Fibroblast of the aortic adventitia (primary cell): ENCODE results near the gene CLECL1. TPM values are rescaled to one million over a fixed set of nuclear protein-coding genes. Genes with fewer than 3 reads are reported as not detected.
A peak's percentile ranks its signal among the peaks of the same experiment; 100 is the strongest.

Experiments
- DNase-seq: peaks from one replicate; pipeline ENCODE4 v3.0.0-alpha.2; 2010; ENCODE audit warnings: low read depth
- H3K4me3 ChIP-seq: 2 replicates; pipeline ENCODE4 v1.5.1; 2011; ENCODE audit warnings: low read depth, mild to moderate bottlenecking, control low read depth, low read length, moderate library complexity
- CTCF ChIP-seq: IDR thresholded peaks from 2 replicates; pipeline ENCODE4 v1.5.1; 2011; ENCODE audit warnings: mild to moderate bottlenecking, low read length, control low read depth, inconsistent platforms; ENCODE audit not compliant: insufficient read depth
- total RNA-seq: library from RNA; depleted of rRNA; stranded (reverse); fragments of >200 nt; gene quantifications from 2 replicates; pipeline ENCODE4 v1.2.3, GENCODE V29; 2012; ENCODE audit warnings: low replicate concordance

Gene CLECL1
- total RNA-seq, 1 donor, result not detected

- TF ChIP-seq CTCF, result no peak
- peak; percentile 93 for DNase-seq
- no peak overlapping the region for H3K4me3 ChIP-seq
Measured at GRCh38 chr12:9673404-9674225, 59.3 kb downstream of the CLECL1 start.

Other genes starting within 250 kb of the CLECL1 start
- not detected in 2 replicates for gene KLRB1, start 125.2 kb downstream of the CLECL1 start, total RNA-seq
- gene CLEC2D, start 63.4 kb downstream of the CLECL1 start, total RNA-seq, result 4.6 and 16.7 TPM in 2 replicates
- gene CD69, start 27.8 kb upstream of the CLECL1 start, total RNA-seq, result not detected in 2 replicates
- not detected in 2 replicates for gene KLRF1, start 94.4 kb upstream of the CLECL1 start, total RNA-seq
- gene CLEC2B, start 136.3 kb upstream of the CLECL1 start, total RNA-seq, result 16.5 and 58.1 TPM in 2 replicates
- gene KLRF2, start 148.4 kb upstream of the CLECL1 start, total RNA-seq, result not detected in 2 replicates
- not detected in 2 replicates for gene CLEC2A, start 199.3 kb upstream of the CLECL1 start, total RNA-seq
- not detected in 2 replicates for gene CLEC12A, start 238.3 kb upstream of the CLECL1 start, total RNA-seq